ENCODE data around the gene PDLIM1. TPM values are rescaled to one million over a fixed set of nuclear protein-coding genes. Genes with fewer than 3 reads are reported as not detected.
A peak's percentile ranks its signal among the peaks of the same experiment; 100 is the strongest.
"Not testable (repeated sequence)": the region's sequence is repeated elsewhere in the genome, so short reads cannot be mapped to it uniquely, and the experiment has no call there.

PDLIM1 gene
- total and polyA plus RNA-seq, 3 donors from 2014 or later = 14.9 to 64.3 (median 23.5) TPM

DNA sequence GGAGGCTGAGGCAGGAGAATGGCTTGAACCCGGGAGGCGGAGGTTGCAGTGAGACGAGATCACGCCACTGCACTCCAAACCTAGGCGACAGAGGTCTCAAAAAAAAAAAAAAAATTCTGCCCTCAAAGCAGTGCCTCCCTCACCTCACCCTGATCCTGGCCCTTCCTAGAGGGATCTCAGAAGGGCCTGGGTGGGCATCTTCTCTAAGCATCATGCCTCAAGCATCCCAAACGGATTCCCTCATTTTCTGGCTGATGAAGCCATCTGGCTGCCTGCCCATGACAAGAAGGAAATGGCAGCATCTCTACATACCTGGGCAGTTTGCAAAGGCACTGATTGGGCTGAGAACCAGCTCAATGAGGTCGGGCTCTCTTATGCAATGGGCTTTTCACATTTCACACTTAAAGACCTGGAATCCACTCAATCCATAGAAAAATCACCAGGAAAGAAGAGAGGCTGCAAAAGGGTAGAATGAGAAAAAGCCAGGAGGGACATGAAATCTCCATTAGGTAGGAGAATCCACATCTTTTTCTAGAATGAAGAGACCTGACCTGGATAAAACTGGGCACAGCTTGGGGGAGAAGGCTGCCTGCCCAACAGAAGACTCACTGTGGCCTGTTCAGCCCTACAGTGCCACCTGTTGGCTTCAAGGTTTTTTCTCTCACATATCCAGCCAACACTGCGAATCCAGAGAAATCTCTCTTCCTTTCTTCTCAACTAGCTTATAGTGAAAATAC is 48.1 kb downstream of the PDLIM1 start:
- DNase-seq = peak; percentile 59
- WGBS, 2 donors = 71 to 81% methylated on average over 8 of the region's 8 CpGs
- no peaks in the 10 kb centered on the region for H3K36me3 ChIP-seq (ENCODE audit: low read depth, missing control alignments)
- TF ChIP-seq, protein P1, sequence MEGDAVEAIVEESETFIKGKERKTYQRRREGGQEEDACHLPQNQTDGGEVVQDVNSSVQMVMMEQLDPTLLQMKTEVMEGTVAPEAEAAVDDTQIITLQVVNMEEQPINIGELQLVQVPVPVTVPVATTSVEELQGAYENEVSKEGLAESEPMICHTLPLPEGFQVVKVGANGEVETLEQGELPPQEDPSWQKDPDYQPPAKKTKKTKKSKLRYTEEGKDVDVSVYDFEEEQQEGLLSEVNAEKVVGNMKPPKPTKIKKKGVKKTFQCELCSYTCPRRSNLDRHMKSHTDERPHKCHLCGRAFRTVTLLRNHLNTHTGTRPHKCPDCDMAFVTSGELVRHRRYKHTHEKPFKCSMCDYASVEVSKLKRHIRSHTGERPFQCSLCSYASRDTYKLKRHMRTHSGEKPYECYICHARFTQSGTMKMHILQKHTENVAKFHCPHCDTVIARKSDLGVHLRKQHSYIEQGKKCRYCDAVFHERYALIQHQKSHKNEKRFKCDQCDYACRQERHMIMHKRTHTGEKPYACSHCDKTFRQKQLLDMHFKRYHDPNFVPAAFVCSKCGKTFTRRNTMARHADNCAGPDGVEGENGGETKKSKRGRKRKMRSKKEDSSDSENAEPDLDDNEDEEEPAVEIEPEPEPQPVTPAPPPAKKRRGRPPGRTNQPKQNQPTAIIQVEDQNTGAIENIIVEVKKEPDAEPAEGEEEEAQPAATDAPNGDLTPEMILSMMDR (IDR thresholded peaks at IDR 0.05) = peak in 2 of 3 experiments; percentile 11 to 42
- no peak for TF ChIP-seq POLR2A (IDR thresholded peaks at IDR 0.05)
- intact Hi-C loops (cut with DNase I; ENCODE audit: low total_unique reads) = loop anchor here (10.0 kb wide), 1 partner anchor 122 kb away; no protein-coding TSS in a partner anchor
- no peaks in the 10 kb centered on the region for H3K9me3 ChIP-seq
- H3K27me3 ChIP-seq = no peaks in the 10 kb centered on the region
- peaks cover 7% of the 10 kb centered on the region for H3K4me1 ChIP-seq
- no peak overlapping the region for H3K27ac ChIP-seq
- H3K4me3 ChIP-seq = no peak overlapping the region

DNA sequence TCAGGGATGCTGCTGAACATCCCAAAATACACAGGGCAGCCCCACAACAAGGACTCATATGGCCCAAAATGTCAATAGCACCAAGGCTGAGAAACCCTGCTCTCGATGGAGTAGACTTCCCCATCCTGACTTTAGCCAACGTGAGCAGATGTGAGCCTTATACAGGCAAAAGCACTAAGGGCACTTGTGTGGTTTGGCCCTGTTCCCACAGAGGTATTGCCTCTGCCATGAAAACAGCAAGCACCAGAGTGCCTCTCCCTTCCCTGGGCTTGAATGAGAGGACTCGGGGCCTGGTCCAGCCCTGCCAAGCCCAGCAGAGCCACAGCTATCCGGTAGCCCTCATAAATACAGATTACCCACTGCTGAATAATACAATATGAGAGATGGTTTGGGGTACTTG is 49.3 kb downstream of the PDLIM1 start:
- Histone ChIP-seq H3K4me3 (no peak overlapping the region), H3K9me3 (no peaks in the 10 kb centered on the region), H3K27me3 (no peaks in the 10 kb centered on the region), H3K36me3 (ENCODE audit: low read depth, missing control alignments) (no peaks in the 10 kb centered on the region), H3K27ac (no peak overlapping the region), H3K4me1 (no peaks in the 10 kb centered on the region)
- WGBS, 2 donors = 91% methylated on average over 4 of the region's 4 CpGs; no CpG with 5 or more reads in 1 of the 2 donors
- DNase-seq = no peak
- TF ChIP-seq, protein P1 (IDR thresholded peaks at IDR 0.05) = no peak
- TF ChIP-seq POLR2A (IDR thresholded peaks at IDR 0.05) = no peak
- intact Hi-C loops (cut with DNase I; ENCODE audit: low total_unique reads) = loop anchor here (10.0 kb wide), 1 partner anchor 123 kb away; no protein-coding TSS in a partner anchor

- TF ChIP-seq POLR2A (IDR thresholded peaks at IDR 0.05) = no peak
- TF ChIP-seq, protein P1 (IDR thresholded peaks at IDR 0.05) = no peak
- no peak overlapping the region for H3K27ac ChIP-seq
- H3K36me3 ChIP-seq (ENCODE audit: low read depth, missing control alignments) = no peaks in the 10 kb centered on the region
- intact Hi-C loops (cut with DNase I; ENCODE audit: low total_unique reads) = loop anchor here (10.0 kb wide), 1 partner anchor 124 kb away; no protein-coding TSS in a partner anchor
- no peaks in the 10 kb centered on the region for H3K27me3 ChIP-seq
- no peak overlapping the region for H3K4me3 ChIP-seq
- H3K4me1 ChIP-seq = no peaks in the 10 kb centered on the region
- 91 to 94% methylated on average over 6 of the region's 6 CpGs for WGBS, 2 donors
- DNase-seq = no peak
- H3K9me3 ChIP-seq = no peaks in the 10 kb centered on the region
Observed at GRCh38 chr10:95240811-95241210, 50.0 kb downstream of the PDLIM1 start.

DNA sequence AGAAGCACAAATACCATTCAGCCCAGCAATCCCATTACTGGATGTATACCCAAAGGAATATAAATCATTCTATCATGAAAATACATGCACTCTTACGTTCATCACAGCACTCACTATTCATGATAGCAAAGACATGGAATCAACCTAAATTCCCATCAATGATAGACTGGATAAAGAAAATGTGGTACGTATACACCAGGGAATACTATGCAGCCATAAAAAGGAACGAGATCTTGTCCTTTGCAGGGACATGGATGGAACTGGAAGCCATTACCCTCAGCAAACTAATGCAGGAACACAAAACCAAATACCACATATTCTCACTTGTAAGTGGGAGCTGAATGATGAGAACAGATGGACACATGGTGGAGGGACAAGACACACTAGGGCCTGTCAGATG is 50.7 kb downstream of the PDLIM1 start:
- not testable (repeated sequence) for H3K9me3 ChIP-seq; H3K4me1 ChIP-seq; H3K27me3 ChIP-seq; DNase-seq; H3K27ac ChIP-seq; H3K36me3 ChIP-seq (ENCODE audit: low read depth, missing control alignments); H3K4me3 ChIP-seq
- intact Hi-C loops (cut with DNase I; ENCODE audit: low total_unique reads) = loop anchor here (10.0 kb wide), 1 partner anchor 125 kb away; no protein-coding TSS in a partner anchor
- WGBS, 2 donors = 88 to 98% methylated on average over 3 of the region's 3 CpGs

DNA sequence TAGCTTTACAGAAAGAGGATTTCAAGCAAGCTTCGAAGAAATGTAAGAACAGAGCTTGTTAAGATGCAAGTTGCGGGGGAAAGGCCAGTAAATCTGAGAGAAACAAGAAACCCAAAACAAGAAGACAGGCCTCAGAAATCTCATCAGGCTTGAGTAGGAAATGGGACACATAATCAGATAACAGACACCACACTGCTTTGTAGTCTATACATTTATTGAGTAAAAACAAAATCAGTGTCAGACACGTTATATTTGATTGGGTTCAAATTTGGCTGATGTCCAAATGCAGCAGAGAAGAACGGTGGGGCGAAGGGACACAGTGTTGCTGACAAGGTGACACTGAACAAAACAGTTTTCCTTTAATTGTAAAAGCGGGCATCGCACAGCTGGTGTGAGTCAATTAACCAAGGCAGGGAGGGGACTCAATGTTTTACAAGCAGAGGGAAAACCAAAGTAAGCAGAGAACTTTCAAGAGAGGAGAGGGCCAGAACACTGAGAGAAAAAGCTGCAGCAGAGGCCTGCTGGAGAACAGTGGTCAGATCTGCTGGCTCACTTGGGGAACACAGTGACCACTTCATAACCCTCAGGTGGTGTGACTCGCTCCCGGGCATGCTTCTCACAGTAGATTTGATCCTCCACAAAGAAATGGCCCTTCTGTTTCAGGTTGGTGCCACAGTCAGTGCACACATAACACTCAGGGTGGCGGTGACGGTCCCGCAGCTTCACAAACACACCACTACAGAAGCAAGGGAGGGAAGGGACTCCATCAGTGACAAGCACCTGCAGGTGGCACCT is 53.2 kb downstream of the PDLIM1 start:
- no peaks in the 10 kb centered on the region for H3K9me3 ChIP-seq
- no peaks in the 10 kb centered on the region for H3K4me1 ChIP-seq
- WGBS, 2 donors = 88 to 89% methylated on average over 12 of the region's 12 CpGs
- H3K27me3 ChIP-seq = no peaks in the 10 kb centered on the region
- no peak for DNase-seq
- TF ChIP-seq POLR2A (IDR thresholded peaks at IDR 0.05) = no peak
- TF ChIP-seq, protein P1 (IDR thresholded peaks at IDR 0.05) = no peak
- intact Hi-C loops (cut with DNase I; ENCODE audit: low total_unique reads) = no loop called here
- no peak overlapping the region for H3K4me3 ChIP-seq
- no peaks in the 10 kb centered on the region for H3K36me3 ChIP-seq (ENCODE audit: low read depth, missing control alignments)
- H3K27ac ChIP-seq = no peak overlapping the region
